Esophagus squamous epithelium (tissue), 4 donors: ENCODE measurements around the gene CYLD.

Experiments used
- CTCF ChIP-seq, 6 experiments: fragments of 450-650 bp in 4 of 6; fragments of 200-600 bp in 2 of 6; sonication (generic) in 2 of 6; IDR thresholded peaks; one replicate each; pipeline ENCODE4 v1.5.1; 2016 to 2019; ENCODE audit warnings: antibody characterized with exemption in 6 of 6, mild to moderate bottlenecking in 4 of 6, moderate library complexity in 4 of 6
- POLR2A ChIP-seq, 4 donors: fragments of 450-650 bp; IDR thresholded peaks; one replicate each; pipeline ENCODE4 v1.6.1; 2017; ENCODE audit warnings: antibody characterized with exemption in 4 of 4, mild to moderate bottlenecking in 4 of 4, moderate library complexity in 3 of 4

- no peak for TF ChIP-seq CTCF (IDR thresholded peaks at IDR 0.05)
- peak in 1 of 4 donors; percentile 19 for TF ChIP-seq POLR2A (IDR thresholded peaks at IDR 0.05)
These were observed 46.6 kb upstream of the CYLD start for GRCh38 chr16:50695017-50696000.
